Hypothalamus (tissue), 51 donors: ENCODE results near the gene MMS19.
"Not testable (repeated sequence)": the region's sequence is repeated elsewhere in the genome, so short reads cannot be mapped to it uniquely, and the experiment has no call there.

Experiments
- DNase-seq, 51 donors: peaks; one replicate each; lab custom pipeline; 2025; lab: John Stamatoyannopoulos, UW

MMS19 gene

GRCh38 chr10:97528876-97529275 is 30.7 kb upstream of the MMS19 start:
- DNase-seq: not testable (repeated sequence)

GRCh38 chr10:97525683-97526110 is 27.5 kb upstream of the MMS19 start:
- no peak for DNase-seq

GRCh38 chr10:97525086-97525485 is 26.9 kb upstream of the MMS19 start:
- no peak for DNase-seq

GRCh38 chr10:97522937-97523336 is 24.7 kb upstream of the MMS19 start:
- DNase-seq: no peak

GRCh38 chr10:97522071-97522470 is 23.8 kb upstream of the MMS19 start:
- no peak for DNase-seq

- DNase-seq: no peak
These were observed 22.9 kb upstream of the MMS19 start for GRCh38 chr10:97520978-97521761.

GRCh38 chr10:97520520-97520919 is 22.3 kb upstream of the MMS19 start:
- DNase-seq: no peak

GRCh38 chr10:97519342-97519741 is 21.1 kb upstream of the MMS19 start:
- no peak for DNase-seq

GRCh38 chr10:97518301-97519043 is 20.2 kb upstream of the MMS19 start:
- DNase-seq: no peak

GRCh38 chr10:97517778-97518300 is 19.6 kb upstream of the MMS19 start:
- no peak for DNase-seq

- no peak for DNase-seq
These were observed 19.0 kb upstream of the MMS19 start for GRCh38 chr10:97517096-97517750.

GRCh38 chr10:97515271-97515978 is 17.2 kb upstream of the MMS19 start:
- DNase-seq: no peak

- DNase-seq: no peak
These were observed 16.1 kb upstream of the MMS19 start for GRCh38 chr10:97514344-97514743.

GRCh38 chr10:97512993-97513392 is 14.8 kb upstream of the MMS19 start:
- no peak for DNase-seq

GRCh38 chr10:97511711-97512440 is 13.7 kb upstream of the MMS19 start:
- no peak for DNase-seq

GRCh38 chr10:97510686-97511085 is 12.5 kb upstream of the MMS19 start:
- no peak for DNase-seq

GRCh38 chr10:97509120-97509680 is 11.0 kb upstream of the MMS19 start:
- DNase-seq: no peak

GRCh38 chr10:97508342-97508741 is 10.1 kb upstream of the MMS19 start:
- DNase-seq: peak in 13 of 51 donors; percentile 6 to 40 (median 30)

- DNase-seq: no peak
These were observed 8.2 kb upstream of the MMS19 start for GRCh38 chr10:97506199-97506991.
